Fibroblast of lung (primary cell): Measurements from ENCODE around the gene EXOC6B. TPM values are rescaled to one million over a fixed set of nuclear protein-coding genes. Genes with fewer than 3 reads are reported as not detected.
A peak's percentile ranks its signal among the peaks of the same experiment; 100 is the strongest.

Experiments used
- DNase-seq, 2 donors: peaks; one replicate each; pipeline versions ENCODE4 v3.0.0 to v3.0.0-alpha.2; 2010; ENCODE audit warnings: low read depth in 2 of 2
- H2AFZ ChIP-seq: 2 replicates; pipeline ENCODE4 v1.5.1; 2012; ENCODE audit warnings: low read length, control low read depth, inconsistent platforms
- H3K27ac ChIP-seq: 2 replicates; pipeline ENCODE4 v1.5.1; 2011; ENCODE audit warnings: low read length, control low read depth; ENCODE audit not compliant: insufficient read depth
- H3K27me3 ChIP-seq: 2 replicates; pipeline ENCODE4 v1.5.1; 2011; ENCODE audit warnings: mild to moderate bottlenecking, low read length; ENCODE audit not compliant: control insufficient read depth, insufficient read depth
- H3K36me3 ChIP-seq: 2 replicates; pipeline ENCODE4 v1.5.1; 2011; ENCODE audit warnings: low read length; ENCODE audit not compliant: control insufficient read depth, insufficient read depth
- H3K4me1 ChIP-seq: 2 replicates; pipeline ENCODE4 v1.5.1; 2011; ENCODE audit warnings: low read length; ENCODE audit not compliant: control insufficient read depth, insufficient read depth; ENCODE audit errors: extremely low read depth
- H3K4me2 ChIP-seq: 2 replicates; pipeline ENCODE4 v1.5.1; 2011; ENCODE audit warnings: low read length, control low read depth; ENCODE audit not compliant: insufficient read depth; ENCODE audit errors: extremely low read depth
- H3K4me3 ChIP-seq, 4 experiments: fragments of 200-600 bp in 1 of 4; sonication (generic) in 1 of 4; replicated peaks in 1 of 4; 2 replicates each; pipeline ENCODE4 v1.5.1; 2011 to 2016; ENCODE audit warnings: low read length in 4 of 4, low read depth in 3 of 4, mild to moderate bottlenecking in 3 of 4, control low read depth in 2 of 4, inconsistent platforms in 1 of 4, mixed read lengths in 1 of 4; ENCODE audit not compliant: insufficient read depth in 1 of 4; ENCODE audit errors: control extremely low read depth in 1 of 4
- H3K79me2 ChIP-seq: 2 replicates; pipeline ENCODE4 v1.5.1; 2012; ENCODE audit warnings: mild to moderate bottlenecking, low read length, inconsistent platforms; ENCODE audit not compliant: control insufficient read depth, insufficient read depth
- H3K9ac ChIP-seq: 2 replicates; pipeline ENCODE4 v1.5.1; 2011; ENCODE audit warnings: mild to moderate bottlenecking, low read length, control low read depth; ENCODE audit not compliant: insufficient read depth
- H3K9me3 ChIP-seq: 2 replicates; pipeline ENCODE4 v1.5.1; 2012; ENCODE audit warnings: low read depth, low read length; ENCODE audit not compliant: control insufficient read depth, insufficient read depth
- H4K20me1 ChIP-seq: 2 replicates; pipeline ENCODE4 v1.5.1; 2011; ENCODE audit warnings: low read length; ENCODE audit not compliant: control insufficient read depth, insufficient read depth; ENCODE audit errors: extremely low read depth
- CTCF ChIP-seq, 2 donors: IDR thresholded peaks in 1 of 2; conservative IDR thresholded peaks in 1 of 2; 1 replicate in 1 of 2; 2 replicates in 1 of 2; pipeline ENCODE4 v1.5.1; 2011 to 2012; ENCODE audit warnings: low read length in 2 of 2, control low read depth in 1 of 2, inconsistent platforms in 1 of 2, low read depth in 1 of 2, mild to moderate bottlenecking in 1 of 2
- EZH2 ChIP-seq: IDR thresholded peaks from 2 replicates; pipeline ENCODE4 v1.5.1; 2012; ENCODE audit warnings: low read length, control low read depth, mild to moderate bottlenecking; ENCODE audit errors: missing control alignments
- polyA plus RNA-seq, 2 donors: library from polyadenylated mRNA; depleted of rRNA in 1 of 2; stranded (reverse) in 1 of 2; unstranded in 1 of 2; fragments of >200 nt; gene quantifications; 2 replicates each; pipeline ENCODE4 v1.2.1, GENCODE V29; 2011 to 2012; ENCODE audit warnings: missing spikeins in 1 of 2
- total RNA-seq: library from RNA; depleted of rRNA; stranded (reverse); fragments of >200 nt; gene quantifications from 2 replicates; pipeline ENCODE4 v1.2.1, GENCODE V29; 2014

The EXOC6B gene
- total and polyA plus RNA-seq, 2 donors (not counting 1 experiment from before 2014, with no cell fraction given) = 26.3 to 36.5 TPM

DNA sequence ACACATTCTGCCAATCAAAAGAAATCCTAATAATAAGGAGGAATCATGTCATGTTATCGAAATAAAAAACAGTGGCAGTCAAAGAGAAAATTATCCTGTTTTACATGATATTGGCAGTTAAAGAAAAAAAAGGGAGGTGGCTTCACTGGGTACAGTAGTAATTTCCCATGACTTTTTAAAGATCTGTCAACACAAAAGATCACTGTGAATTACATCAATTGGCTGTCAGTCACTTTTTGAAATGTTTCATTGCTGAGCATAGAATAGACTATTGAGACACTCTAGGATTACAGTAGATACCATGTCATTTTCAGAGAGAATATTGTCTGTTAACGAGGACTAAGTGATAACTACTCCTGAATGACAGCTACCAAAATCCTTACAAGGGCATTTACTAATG lies 342.5 kb downstream of the EXOC6B start:
- DNase-seq = no peak
- H2AFZ ChIP-seq = no peak overlapping the region
- no peaks in the 10 kb centered on the region for H3K36me3 ChIP-seq
- no peak for TF ChIP-seq EZH2
- TF ChIP-seq CTCF (conservative IDR thresholded peaks at IDR 0.05 in 1 of 2, IDR thresholded peaks at IDR 0.05 in 1 of 2; ENCODE audit: low read depth in 1 of 2, low read length in 2 of 2) = no peak
- H3K9me3 ChIP-seq = no peaks in the 10 kb centered on the region
- no peak overlapping the region for H3K4me3 ChIP-seq
- H3K4me1 ChIP-seq = no peaks in the 10 kb centered on the region
- no peak overlapping the region for H3K4me2 ChIP-seq
- no peaks in the 10 kb centered on the region for H3K27me3 ChIP-seq
- H3K9ac ChIP-seq = no peak overlapping the region
- H3K27ac ChIP-seq = no peak overlapping the region
- H3K79me2 ChIP-seq = no peaks in the 10 kb centered on the region
- H4K20me1 ChIP-seq = no peaks in the 10 kb centered on the region

DNA sequence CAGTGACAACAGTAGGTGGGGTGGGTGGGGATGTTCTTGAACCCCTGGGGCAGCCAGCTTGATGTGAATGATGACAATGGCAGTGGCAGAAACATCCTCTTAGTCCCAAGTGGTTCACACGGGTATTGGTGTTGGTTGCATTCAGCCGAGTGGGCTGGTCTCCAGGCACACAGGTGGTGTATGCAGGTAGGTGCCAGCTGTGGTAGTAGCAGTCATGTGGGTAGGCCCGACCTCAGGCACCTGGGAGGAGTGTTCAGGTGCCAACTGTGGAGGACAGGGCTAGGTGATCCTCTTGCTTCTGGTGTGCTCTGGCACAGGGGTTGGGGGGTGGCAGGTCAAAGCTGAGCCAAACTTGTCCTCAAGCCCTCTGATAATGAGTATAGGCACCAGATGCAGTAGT lies 350.6 kb downstream of the EXOC6B start:
- Histone ChIP-seq H3K4me3 (no peak overlapping the region), H3K36me3 (no peaks in the 10 kb centered on the region), H3K79me2 (no peaks in the 10 kb centered on the region), H2AFZ (no peak overlapping the region), H4K20me1 (no peaks in the 10 kb centered on the region), H3K27me3 (no peaks in the 10 kb centered on the region), H3K4me2 (no peak overlapping the region), H3K4me1 (no peaks in the 10 kb centered on the region), H3K9ac (no peak overlapping the region), H3K27ac (no peak overlapping the region), H3K9me3 (no peaks in the 10 kb centered on the region)
- TF ChIP-seq CTCF (conservative IDR thresholded peaks at IDR 0.05 in 1 of 2, IDR thresholded peaks at IDR 0.05 in 1 of 2; ENCODE audit: low read depth in 1 of 2, low read length in 2 of 2) = no peak
- no peak for TF ChIP-seq EZH2
- no peak for DNase-seq

- Histone ChIP-seq H3K79me2 (no peaks in the 10 kb centered on the region), H3K4me3 (no peak overlapping the region), H3K36me3 (no peaks in the 10 kb centered on the region), H3K4me1 (no peaks in the 10 kb centered on the region), H4K20me1 (no peaks in the 10 kb centered on the region), H3K27me3 (no peaks in the 10 kb centered on the region), H3K27ac (no peak overlapping the region), H3K9ac (no peak overlapping the region), H3K9me3 (no peaks in the 10 kb centered on the region), H3K4me2 (no peak overlapping the region), H2AFZ (no peak overlapping the region)
- DNase-seq = peak in 1 of 2 donors; percentile 34
- TF ChIP-seq CTCF (conservative IDR thresholded peaks at IDR 0.05 in 1 of 2, IDR thresholded peaks at IDR 0.05 in 1 of 2; ENCODE audit: low read depth in 1 of 2, low read length in 2 of 2) = no peak
Measured at GRCh38 chr2:72457801-72458516, 367.9 kb downstream of the EXOC6B start.
